Lower leg skin (tissue), 4 donors: Measurements from ENCODE around the gene SASH1. TPM values are rescaled to one million over a fixed set of nuclear protein-coding genes. Genes with fewer than 3 reads are reported as not detected.

ENCODE experiments used
- DNase-seq, 2 donors: peaks; one replicate each; pipeline ENCODE4 v3.0.0-alpha.2; 2019; ENCODE audit warnings: low spot score in 2 of 2
- H3K4me3 ChIP-seq: fragments of 200-600 bp; sonication (generic); 2 replicates; pipeline ENCODE4 v1.5.1; 2017; ENCODE audit warnings: mild to moderate bottlenecking, low read depth; ENCODE audit not compliant: poor library complexity, severe bottlenecking
- CTCF ChIP-seq, 3 donors: fragments of 450-650 bp; IDR thresholded peaks; one replicate each; pipeline ENCODE4 v1.5.1; 2016; ENCODE audit warnings: antibody characterized with exemption in 3 of 3, mild to moderate bottlenecking in 3 of 3, moderate library complexity in 2 of 3
- POLR2A ChIP-seq, 2 donors: fragments of 450-650 bp; IDR thresholded peaks; one replicate each; pipeline ENCODE4 v1.6.1; 2016 to 2017; ENCODE audit warnings: antibody characterized with exemption in 2 of 2, mild to moderate bottlenecking in 1 of 2, moderate library complexity in 1 of 2
- WGBS, 2 donors: methylation state at CpG; one replicate each; pipeline ENCODE4 v1.1.5; 2018; 5-methylcytosine and 5-hydroxymethylcytosine counted together
- intact Hi-C: fragments of 100-400 bp; cut with DNase I; formaldehyde crosslinking; loops from one replicate; pipeline ENCODE4 v1.15.0; 2023; ENCODE audit warnings: low total_unique reads
- total RNA-seq, 4 donors: library from RNA; depleted of rRNA; stranded (reverse); fragments of >200 nt; gene quantifications; one replicate each; pipeline ENCODE4 v1.1.0, GENCODE V29; 2016

SASH1 gene
- total RNA-seq, 4 donors from 2014 or later = 74.9 to 106 (median 91.5) TPM

GRCh38 chr6:148526145-148526544 lies 183.5 kb downstream of the SASH1 start:
- 94 to 95% methylated on average over 7 of the region's 7 CpGs for WGBS, 2 donors
- intact Hi-C loops = no loop called here
- TF ChIP-seq POLR2A (IDR thresholded peaks at IDR 0.05) (no peak), CTCF (IDR thresholded peaks at IDR 0.05) (no peak)

GRCh38 chr6:148528292-148528691 lies 185.7 kb downstream of the SASH1 start:
- WGBS, 2 donors = 76 to 81% methylated on average over 5 of the region's 5 CpGs
- TF ChIP-seq POLR2A (IDR thresholded peaks at IDR 0.05) (no peak), CTCF (IDR thresholded peaks at IDR 0.05) (no peak)
- DNase-seq = no peak
- intact Hi-C loops = no loop called here
- no peak overlapping the region for H3K4me3 ChIP-seq

More at GRCh38 chr6:148526145-148526544, 183.5 kb downstream of the SASH1 start:
- no peak overlapping the region for H3K4me3 ChIP-seq
- DNase-seq = no peak

- DNase-seq = no peak
- 81 to 88% methylated on average over 13 of the region's 13 CpGs for WGBS, 2 donors
- intact Hi-C loops = no loop called here
These were observed 186.4 kb downstream of the SASH1 start for GRCh38 chr6:148529010-148529409.

GRCh38 chr6:148530394-148530953 lies 187.8 kb downstream of the SASH1 start:
- H3K4me3 ChIP-seq = no peak overlapping the region
- DNase-seq = no peak
- intact Hi-C loops = no loop called here
- WGBS, 2 donors = 34 to 44% methylated on average over 8 of the region's 8 CpGs
- TF ChIP-seq POLR2A (IDR thresholded peaks at IDR 0.05) = no peak
- no peak for TF ChIP-seq CTCF (IDR thresholded peaks at IDR 0.05)

More at GRCh38 chr6:148529010-148529409, 186.4 kb downstream of the SASH1 start:
- H3K4me3 ChIP-seq = no peak overlapping the region
- TF ChIP-seq CTCF (IDR thresholded peaks at IDR 0.05) = no peak
- no peak for TF ChIP-seq POLR2A (IDR thresholded peaks at IDR 0.05)

GRCh38 chr6:148530976-148531375 lies 188.3 kb downstream of the SASH1 start:
- intact Hi-C loops = no loop called here
- TF ChIP-seq CTCF (IDR thresholded peaks at IDR 0.05) (no peak), POLR2A (IDR thresholded peaks at IDR 0.05) (no peak)
- 89 to 90% methylated on average over 4 of the region's 4 CpGs for WGBS, 2 donors

GRCh38 chr6:148532698-148533097 lies 190.1 kb downstream of the SASH1 start:
- TF ChIP-seq POLR2A (IDR thresholded peaks at IDR 0.05) (no peak), CTCF (IDR thresholded peaks at IDR 0.05) (no peak)
- H3K4me3 ChIP-seq = no peak overlapping the region
- intact Hi-C loops = no loop called here
- 95 to 96% methylated on average over 13 of the region's 13 CpGs for whole genome bisulfite sequencing, 2 donors
- no peak for DNase-seq

More at GRCh38 chr6:148530976-148531375, 188.3 kb downstream of the SASH1 start:
- DNase-seq = no peak
- no peak overlapping the region for H3K4me3 ChIP-seq
